Stimulated activated CD8-positive, alpha-beta memory T cell treated with anti-CD3 and anti-CD28 coated beads, Interleukin-4, amount 100 ng/mL, for 1 hour (primary cell): ENCODE data around the gene RAB34.
"Not testable (repeated sequence)": the region's sequence is repeated elsewhere in the genome, so short reads cannot be mapped to it uniquely, and the experiment has no call there.

Experiments used
- DNase-seq, 2 donors: peaks; one replicate each; pipeline ENCODE4 v3.0.0-alpha.2; 2020; ENCODE audit warnings: low read depth in 2 of 2, low spot score in 1 of 2

Gene RAB34

GRCh38 chr17:28746611-28747050 is 29.0 kb upstream of the RAB34 start:
- DNase-seq, result no peak

GRCh38 chr17:28745786-28746411 is 28.2 kb upstream of the RAB34 start:
- DNase-seq, result no peak

GRCh38 chr17:28744972-28745785 is 27.5 kb upstream of the RAB34 start:
- no peak for DNase-seq

DNA sequence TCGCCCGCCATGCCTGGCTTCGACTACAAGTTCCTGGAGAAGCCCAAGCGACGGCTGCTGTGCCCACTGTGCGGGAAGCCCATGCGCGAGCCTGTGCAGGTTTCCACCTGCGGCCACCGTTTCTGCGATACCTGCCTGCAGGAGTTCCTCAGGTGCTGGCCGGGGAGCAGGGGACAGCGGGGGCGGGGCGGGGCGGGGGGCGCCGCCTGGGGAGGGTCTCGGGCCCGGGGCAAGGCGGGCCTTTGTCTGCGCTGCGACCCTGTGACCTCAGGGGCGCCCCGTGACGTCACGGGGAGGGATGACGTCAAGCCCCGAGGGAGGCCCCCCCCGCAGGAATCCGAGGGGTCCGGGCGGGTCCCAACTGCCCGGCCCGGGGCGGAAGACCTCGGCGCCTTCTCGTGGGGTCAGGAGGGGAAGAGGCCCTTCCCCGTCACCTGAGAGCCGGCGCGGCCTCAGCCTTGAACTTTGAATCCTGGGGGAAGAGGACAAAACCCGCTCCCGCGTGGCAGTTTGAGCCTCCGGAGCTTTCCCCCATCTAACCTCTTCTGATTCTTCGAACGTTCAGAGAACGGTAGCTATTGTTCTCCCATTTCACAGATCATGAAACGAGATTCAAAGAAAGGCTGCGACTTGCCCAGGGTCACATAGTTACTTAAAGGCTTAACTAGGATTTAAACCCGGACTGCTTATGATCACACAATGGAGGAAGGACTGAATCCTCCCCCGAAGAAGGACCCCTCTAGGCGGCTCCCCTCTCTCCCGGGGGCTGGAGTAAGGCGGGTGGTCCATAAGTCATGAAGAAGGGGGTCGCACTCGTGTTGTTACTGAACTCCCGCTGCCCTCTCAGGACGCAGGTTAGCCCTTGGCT is 26.7 kb upstream of the RAB34 start:
- DNase-seq, result peak in 1 of 2 donors; percentile 46

- DNase-seq, result peak in 1 of 2 donors; percentile 54
Observed at GRCh38 chr17:28743243-28744103, 25.8 kb upstream of the RAB34 start, which contains the start of gene TRAF4. TSS of gene TRAF4 (plus strand) at chr17:28744011. CDS start at chr17:28744113, 102 bp downstream.

DNA sequence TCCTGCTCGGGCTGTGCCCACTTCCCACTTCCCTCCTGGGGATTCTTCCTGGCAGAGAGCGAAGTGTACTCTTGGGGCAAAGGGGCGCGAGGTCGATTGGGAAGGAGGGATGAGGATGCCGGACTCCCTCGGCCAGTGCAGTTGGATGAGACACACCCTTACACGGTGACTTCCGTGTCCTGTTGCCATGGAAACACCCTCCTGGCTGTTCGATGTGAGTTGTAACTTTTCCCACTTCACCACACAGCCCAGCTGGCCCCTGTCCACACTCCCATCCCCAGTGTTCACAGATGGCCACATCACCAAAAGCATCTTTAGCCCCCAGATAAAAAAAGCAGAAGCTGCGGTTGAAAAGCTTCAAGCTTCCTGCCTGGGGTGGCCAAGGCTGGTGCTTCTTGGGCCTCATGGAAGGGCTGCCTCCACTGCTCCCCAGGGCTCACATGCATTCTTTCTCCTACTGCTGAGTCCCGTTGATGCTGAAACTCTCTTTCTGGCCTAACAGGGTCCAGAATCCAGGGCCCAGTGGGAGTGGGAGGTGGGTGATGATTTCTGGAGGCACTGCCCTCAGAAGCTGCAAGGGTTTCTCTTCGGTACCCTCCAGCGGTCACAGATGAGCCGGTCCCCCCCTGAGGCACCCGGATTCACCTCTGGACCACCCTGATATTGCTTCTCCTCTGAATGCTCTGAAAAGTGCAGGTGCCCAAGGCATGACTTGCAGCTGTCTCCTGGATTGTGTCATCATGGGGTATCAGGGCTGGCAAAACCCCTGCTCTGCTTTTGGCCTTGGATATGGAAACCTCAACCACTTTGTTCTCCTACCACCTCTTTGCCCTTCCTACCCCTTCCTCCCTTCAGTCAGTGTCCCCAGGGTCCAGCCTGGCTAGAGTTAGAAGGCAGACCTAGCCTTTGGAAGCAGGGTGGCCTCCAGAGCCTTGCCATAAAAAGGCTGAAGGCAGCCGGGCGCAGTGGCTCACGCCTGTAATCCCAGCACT is 24.0 kb upstream of the RAB34 start:
- DNase-seq, result no peak

DNA sequence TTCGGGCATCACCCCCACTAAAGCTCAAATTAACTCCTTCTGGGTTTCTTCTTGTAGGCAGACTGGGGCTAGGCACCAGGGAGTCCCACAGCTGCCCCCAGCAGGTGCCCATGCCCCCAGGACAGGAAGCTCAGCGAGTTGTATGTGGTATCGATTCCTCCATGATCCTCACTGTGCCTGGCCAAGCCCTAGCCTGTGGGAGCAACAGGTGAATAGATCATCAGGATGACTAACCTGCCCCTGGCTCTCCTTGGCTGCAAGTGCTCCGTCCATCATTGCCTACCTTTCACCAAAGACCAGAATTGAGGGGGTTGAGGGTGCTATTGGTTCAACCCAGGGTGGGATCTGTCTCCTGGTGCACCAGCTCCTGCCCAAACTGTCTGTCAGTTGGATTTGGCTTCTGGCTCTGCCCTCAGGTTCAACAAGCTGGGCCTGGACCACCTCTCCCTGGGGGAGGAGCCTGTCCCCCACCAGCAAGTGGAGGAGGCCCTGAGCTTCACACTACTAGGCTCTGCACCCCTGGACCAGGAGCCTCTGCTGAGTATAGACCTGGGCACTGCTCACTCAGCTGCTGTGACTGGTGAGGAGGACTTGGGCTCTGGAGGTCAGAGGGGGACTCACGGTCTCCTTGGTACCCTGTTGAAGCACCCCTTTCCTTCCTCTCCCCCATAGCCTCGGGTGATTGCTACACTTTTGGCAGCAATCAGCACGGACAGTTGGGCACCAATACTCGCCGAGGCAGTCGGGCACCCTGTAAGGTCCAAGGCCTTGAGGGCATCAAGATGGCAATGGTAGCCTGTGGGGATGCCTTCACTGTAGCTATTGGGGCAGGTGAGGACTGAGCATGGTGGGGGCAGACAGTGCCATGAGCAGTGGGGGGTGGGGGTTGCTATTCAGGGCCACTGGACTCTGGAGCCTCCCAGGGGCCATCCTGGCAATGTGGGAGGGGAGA is 23.0 kb upstream of the RAB34 start:
- DNase-seq, result no peak

DNA sequence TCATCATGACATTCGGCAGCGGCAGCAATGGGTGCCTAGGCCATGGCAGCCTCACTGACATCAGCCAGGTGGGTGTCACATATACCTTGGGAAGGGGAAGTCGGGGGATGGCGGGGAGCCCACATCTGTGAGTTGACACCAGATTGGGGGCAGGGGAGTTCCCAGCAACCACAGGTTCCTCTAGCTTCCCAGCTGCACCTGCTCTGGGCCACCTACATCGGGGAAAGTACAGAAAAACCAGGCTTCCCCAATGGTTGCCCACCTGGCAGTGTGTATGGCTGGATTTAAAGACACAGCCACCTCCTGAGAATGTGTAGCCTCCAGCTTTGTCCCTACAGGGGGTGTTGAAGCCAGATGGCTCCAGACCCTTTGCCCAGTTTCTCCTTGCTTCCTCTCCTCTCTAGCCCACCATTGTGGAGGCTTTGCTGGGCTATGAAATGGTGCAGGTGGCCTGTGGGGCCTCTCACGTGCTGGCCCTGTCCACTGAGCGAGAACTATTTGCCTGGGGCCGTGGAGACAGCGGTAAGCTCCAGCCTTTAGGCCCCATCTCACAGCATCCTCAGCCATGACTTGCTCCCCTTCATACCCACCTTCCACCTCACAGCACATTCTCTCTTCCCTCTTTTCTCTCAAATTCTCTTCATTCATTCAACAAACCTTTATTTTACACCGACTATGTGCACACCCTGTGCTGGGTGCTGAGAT is 21.2 kb upstream of the RAB34 start:
- no peak for DNase-seq

- DNase-seq, result no peak
Observed at GRCh38 chr17:28737770-28738679, 20.4 kb upstream of the RAB34 start.

- no peak for DNase-seq
Observed at GRCh38 chr17:28737316-28737715, 19.6 kb upstream of the RAB34 start.

GRCh38 chr17:28735913-28736769 is 18.5 kb upstream of the RAB34 start:
- not testable (repeated sequence) for DNase-seq

GRCh38 chr17:28735242-28735722 is 17.6 kb upstream of the RAB34 start:
- no peak for DNase-seq

DNA sequence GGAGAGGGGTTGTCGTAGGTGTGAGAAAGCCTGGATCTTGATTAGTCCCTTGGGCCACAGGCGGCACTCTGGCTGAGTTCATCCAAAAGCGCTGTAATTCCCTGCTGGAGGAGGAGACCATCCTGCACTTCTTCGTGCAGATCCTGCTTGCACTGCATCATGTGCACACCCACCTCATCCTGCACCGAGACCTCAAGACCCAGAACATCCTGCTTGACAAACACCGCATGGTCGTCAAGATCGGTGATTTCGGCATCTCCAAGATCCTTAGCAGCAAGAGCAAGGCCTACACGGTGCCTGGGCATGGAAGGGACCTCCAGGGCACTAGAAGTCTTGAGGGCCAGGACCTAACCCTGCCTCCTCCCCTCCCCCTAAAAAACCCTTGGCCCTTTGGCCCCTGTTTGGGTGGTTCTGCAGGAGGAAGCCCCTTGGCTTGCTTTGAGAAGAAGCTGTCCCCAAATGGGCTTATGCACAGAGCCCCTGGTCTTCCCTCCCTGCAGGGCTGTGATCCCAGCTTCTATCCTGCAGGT is 17.1 kb upstream of the RAB34 start:
- no peak for DNase-seq

DNA sequence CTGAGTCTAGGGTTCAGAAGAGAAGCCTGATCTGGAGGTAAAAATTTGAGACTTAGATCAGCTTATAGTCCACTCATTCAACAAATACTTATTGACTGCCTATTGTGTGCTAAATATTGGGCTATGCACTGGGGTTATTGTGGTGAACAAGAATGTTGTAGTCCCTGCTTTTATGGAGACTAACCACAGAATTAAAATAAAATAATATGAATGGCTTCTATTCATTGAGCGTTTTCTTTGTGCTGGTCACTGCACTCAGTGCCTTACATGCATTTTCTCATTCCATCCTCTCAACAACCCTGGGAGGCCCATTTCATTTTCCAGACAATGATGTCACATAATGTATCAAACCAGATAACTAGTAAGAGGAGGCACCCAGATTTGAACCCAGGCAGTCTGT is 15.7 kb upstream of the RAB34 start:
- no peak for DNase-seq

GRCh38 chr17:28729950-28730330 is 12.3 kb upstream of the RAB34 start:
- no peak for DNase-seq
